Measurements from ENCODE around the gene CD27.
"Not testable (repeated sequence)": the region's sequence is repeated elsewhere in the genome, so short reads cannot be mapped to it uniquely, and the experiment has no call there.

DNA sequence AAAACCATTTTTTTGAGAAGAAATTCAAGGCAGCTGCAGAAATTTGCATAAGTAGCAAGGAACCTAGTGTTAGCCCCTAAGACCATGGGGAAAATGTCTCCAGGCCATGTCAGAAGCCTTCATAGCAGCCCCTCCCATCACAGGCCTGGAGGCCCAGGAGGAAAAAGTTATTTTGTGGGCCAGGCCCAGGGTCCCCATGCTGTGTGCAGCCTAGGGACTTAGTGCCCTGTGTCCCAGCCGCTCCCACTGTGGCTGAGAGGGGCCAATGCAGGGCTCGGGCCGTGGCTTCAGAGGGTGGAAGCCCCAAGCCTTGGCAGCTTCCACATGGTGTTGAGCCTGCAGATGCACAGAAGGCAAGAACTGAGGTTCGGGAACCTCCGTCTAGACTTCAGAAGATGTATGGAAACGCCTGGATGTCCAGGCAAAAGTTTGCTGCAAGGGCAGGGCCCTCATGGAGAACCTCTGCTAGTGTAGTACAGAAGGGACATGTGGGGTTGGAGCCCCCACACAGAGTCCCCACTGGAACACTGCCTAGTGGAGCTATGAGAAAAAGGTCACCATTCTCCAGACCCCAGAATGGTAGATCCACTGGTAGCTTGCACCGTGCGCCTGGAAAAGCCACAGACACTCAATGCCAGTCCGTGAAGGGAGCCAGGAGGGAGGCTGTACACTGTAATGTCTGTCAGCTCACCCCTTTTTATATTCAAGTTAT lies 23.0 kb downstream of the CD27 start:
- not testable (repeated sequence) for TF ChIP-seq OSR2, CTCF (tag by site-specific recombination; IDR thresholded peaks at IDR 0.05)
- TF ChIP-seq, protein P1, sequence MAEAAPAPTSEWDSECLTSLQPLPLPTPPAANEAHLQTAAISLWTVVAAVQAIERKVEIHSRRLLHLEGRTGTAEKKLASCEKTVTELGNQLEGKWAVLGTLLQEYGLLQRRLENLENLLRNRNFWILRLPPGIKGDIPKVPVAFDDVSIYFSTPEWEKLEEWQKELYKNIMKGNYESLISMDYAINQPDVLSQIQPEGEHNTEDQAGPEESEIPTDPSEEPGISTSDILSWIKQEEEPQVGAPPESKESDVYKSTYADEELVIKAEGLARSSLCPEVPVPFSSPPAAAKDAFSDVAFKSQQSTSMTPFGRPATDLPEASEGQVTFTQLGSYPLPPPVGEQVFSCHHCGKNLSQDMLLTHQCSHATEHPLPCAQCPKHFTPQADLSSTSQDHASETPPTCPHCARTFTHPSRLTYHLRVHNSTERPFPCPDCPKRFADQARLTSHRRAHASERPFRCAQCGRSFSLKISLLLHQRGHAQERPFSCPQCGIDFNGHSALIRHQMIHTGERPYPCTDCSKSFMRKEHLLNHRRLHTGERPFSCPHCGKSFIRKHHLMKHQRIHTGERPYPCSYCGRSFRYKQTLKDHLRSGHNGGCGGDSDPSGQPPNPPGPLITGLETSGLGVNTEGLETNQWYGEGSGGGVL (tag by site-specific recombination; IDR thresholded peaks at IDR 0.05), result not testable (repeated sequence)
